HG03175 (cell line): ENCODE data around the gene UBXN4.
"Not testable (repeated sequence)": the region's sequence is repeated elsewhere in the genome, so short reads cannot be mapped to it uniquely, and the experiment has no call there.

Source experiments
- ATAC-seq: cut with Tn5 transposase; IDR thresholded peaks from one replicate; pipeline ENCODE4 v1.9.1; 2021; ENCODE audit warnings: mild to moderate bottlenecking, moderate library complexity; ENCODE audit not compliant: unreplicated experiment

UBXN4 gene

DNA sequence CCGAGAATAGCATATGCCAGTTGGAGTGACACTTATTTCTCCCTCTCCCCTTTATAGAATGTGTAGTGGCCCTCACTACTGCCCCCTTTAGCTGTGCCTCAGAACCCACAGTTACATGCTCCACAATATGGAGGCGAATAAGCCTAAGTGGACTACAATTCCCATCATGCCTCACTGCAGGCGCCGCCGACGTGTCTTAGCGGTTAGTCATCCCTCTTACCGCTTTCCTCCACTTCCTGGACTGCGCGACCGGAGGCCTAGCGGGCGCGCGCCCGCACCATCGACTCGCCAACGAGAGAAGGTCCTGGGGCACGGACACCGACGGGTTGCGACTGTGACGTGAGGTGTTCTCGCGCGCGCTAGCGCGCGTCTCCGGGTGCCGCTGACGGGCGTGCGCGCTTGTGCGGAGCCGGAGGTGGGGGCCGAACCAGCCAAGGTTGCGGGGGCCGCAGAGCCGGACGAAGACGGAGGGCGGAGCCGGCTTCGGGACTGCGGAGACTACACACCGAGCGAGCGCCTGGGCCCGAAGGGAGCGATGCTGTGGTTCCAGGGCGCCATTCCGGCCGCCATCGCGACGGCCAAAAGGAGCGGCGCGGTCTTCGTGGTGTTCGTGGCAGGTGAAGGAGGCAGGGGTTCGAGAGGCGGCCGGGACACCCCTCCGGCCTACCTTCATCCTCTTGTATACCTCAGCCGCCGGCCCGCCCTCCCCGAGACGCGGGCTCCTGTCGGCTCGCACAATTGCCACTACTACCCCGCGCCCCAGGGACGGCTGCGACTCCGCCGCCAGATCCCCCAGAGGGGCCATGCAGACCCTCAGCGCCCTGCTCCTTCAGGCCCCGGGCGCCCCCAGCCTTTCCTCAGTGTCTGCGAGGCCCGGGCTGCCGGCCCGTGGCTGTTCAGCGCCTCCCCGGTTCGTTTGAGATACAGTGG is at the start of gene UBXN4:
UBXN4 (plus strand) TSS at position 461 of the 930 bp plus-strand sequence; CDS start at position 536, 75 bp downstream.
- peak; percentile 90 for ATAC-seq

DNA sequence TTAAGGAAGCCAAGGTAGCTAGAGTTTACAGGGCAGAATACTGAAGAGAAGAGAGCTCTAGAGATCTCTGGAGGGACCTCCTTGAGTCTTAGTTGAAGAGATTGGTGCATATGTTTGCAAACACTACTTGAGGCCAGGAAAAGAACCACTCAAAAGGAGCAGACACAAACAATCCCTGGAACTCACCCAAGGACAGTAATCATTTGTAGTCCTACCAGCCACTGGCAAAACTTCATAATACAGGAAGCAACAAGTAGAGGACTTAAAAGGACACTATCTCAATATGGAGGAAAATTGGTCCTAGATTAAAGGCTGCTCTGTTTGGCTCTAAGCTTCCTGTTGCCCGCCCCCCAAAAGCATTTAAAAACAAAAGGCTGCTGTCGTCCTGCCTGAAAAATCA is 46.9 kb upstream of the UBXN4 start:
- ATAC-seq = no peak

DNA sequence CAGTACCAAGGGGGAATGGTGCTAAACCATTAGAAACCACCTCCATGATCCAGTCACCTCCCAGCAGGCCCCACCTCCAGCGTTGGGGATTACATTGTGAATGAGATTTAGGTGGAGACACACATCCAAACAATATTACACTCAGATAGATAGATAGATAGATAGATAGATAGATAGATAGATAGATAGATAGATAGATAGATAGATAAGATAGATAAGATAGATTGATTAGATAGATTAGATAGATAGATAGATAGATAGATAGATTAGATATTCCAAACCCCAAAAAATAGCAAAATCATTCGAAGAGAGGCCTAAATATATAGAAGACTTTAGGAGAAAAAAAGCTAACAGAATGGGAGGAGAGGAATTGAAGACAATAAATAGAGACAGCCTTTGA is 42.8 kb upstream of the UBXN4 start:
- no peak for ATAC-seq

DNA sequence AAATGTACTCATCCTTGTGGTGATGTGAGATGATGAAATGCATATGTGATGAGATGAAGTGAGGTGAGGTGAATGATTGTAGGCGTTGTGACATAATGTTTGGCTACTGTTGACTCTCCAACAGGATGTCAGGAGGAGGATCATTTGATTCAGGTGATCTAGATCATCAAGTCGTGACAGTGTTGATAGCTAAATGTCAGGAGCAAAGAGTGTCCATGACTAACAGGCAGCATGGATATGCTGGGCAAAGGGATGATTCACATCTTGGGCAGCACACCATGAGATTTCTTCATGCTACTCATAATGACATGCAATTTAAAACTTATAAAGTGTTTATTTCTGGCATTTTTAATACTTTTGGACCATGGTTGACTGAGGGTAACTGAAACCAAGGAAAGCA is 40.2 kb upstream of the UBXN4 start:
- ATAC-seq = no peak

DNA sequence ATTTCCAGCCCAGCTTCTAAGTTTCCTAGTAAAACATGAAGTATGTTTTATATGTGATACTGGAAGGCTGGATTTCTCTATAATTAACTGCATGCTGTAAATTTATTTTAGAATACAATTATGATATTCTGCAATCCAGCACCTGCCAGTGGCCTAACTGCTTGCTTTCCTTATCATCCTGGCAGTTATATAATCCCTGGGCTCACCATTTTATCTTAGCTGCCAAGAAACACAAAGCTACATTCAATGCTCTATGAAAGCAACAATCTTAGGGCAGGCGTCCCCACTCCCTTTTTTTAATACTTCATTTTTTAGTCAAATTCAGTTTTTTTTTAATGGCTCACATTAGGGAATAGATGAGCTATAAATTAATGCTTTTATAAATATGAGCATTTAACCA is 38.4 kb upstream of the UBXN4 start:
- no peak for ATAC-seq

DNA sequence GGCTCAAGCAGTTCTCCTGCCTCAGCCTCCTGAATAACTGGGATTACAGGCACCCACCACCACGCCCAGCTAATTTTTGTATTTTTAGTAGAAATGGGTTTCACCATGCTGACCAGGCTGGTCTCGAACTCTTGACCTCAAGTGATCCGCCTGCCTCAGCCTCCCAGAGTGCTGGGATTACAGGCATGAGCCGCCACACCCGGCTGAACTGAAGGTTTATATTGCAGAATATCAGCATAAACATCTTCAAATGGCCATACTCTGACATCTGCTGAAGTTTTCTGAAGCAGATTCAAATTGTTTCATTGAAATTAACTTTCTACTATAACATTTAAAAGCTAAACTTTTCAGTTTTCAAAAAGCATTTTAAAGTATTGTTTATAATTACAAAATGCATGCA is 37.6 kb upstream of the UBXN4 start:
- ATAC-seq = not testable (repeated sequence)

- no peak for ATAC-seq
Measured at GRCh38 chr2:135708159-135708558, 33.5 kb upstream of the UBXN4 start.

DNA sequence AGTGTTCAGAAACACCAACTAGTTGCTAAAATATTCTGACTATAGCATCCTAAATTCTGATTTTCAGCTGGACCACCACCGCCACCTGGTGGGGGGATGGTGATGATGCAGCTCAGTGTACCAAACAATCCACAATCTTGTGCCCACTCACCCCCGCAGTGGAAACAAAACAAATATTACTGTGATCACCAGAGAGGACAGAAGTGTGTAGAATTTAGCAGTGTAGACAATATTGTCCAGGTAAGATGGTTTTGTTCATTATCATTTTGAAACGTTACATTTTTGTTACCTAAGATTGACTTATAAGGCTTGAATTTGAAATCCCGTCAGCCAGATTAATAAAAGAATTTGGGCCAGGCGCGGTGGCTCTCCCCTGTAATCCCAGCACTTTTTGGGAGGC is 31.7 kb upstream of the UBXN4 start:
- no peak for ATAC-seq

DNA sequence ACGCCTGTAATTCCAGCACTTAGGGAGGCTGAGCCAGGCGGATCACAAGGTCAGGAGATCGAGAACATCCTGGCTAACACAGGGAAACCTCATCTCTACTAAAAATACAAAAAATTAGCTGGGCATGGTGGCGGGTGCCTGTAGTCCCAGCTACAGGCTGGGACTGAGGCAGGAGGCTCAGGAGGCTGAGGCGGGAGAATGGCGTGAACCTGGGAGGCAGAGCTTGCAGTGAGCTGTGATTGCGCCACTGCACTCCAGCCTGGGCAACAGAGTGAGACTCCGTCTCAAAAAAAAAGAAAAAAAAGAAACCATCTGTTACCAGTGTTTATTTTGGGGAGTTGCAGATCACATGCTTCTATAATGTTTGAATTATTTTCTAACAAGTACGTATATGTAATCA is 26.6 kb upstream of the UBXN4 start:
- ATAC-seq = not testable (repeated sequence)

- no peak for ATAC-seq
Measured at GRCh38 chr2:135728064-135728743, 13.5 kb upstream of the UBXN4 start.

DNA sequence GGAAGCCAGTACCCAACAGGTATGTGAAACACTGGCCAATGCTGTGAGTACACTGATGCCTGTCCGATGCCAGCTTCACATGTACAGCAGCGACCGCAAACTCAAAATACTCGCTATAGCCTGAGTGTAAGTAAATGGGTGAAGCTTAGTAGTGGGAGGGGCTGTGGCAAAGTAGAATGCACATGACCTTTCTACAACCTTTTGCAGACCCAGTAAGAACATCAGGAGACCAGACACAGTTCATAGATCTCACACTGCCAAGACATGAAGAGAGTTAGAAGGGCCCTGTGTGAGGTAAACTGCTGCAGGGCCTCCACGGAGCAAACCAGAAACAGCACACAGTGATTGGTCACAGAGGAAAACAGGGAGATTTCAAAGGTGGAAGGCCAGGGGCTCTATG is 9.1 kb upstream of the UBXN4 start:
- no peak for ATAC-seq

DNA sequence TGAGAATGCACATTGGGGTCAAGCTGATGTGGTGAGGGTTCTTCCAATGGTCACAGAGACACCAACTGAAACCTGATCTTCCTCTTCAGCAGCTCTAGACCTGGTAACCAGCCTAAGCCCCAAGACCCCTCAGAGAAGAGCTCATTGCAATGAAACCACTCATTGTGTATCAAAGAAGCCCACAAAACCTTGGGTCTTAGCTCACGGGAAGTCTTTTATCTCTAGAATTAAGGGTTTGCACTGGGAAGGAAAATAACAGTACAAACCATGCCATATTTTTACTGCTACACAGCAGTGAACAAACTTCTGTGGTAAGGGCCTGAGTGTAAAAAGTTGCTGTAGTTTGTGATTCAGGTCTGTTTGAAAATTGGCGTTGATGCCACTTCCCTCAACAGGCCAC is 8.6 kb upstream of the UBXN4 start:
- no peak for ATAC-seq

- no peak for ATAC-seq
Measured at GRCh38 chr2:135736546-135736945, 5.1 kb upstream of the UBXN4 start.

DNA sequence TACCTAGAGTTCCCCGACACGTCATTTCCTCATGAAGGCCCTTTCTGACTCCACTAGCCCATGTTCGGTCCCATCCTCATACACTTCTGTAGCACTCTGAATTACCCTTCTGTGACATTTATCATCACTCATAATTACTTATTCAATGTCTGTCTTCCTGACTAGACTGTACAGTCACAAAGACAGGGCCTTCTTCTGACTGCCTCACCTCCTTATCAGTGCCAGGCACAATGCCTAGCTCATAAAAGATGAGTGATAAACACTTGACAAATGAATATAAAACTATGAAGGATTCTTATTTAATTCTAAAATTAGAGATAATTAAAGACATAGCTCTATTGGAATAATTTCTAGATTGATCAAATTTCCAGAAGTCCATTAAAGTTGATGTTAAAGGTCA is 1.4 kb upstream of the UBXN4 start:
- no peak for ATAC-seq

- no peak for ATAC-seq
Measured at GRCh38 chr2:135741043-135741394, 636 bp upstream of the UBXN4 start.

DNA sequence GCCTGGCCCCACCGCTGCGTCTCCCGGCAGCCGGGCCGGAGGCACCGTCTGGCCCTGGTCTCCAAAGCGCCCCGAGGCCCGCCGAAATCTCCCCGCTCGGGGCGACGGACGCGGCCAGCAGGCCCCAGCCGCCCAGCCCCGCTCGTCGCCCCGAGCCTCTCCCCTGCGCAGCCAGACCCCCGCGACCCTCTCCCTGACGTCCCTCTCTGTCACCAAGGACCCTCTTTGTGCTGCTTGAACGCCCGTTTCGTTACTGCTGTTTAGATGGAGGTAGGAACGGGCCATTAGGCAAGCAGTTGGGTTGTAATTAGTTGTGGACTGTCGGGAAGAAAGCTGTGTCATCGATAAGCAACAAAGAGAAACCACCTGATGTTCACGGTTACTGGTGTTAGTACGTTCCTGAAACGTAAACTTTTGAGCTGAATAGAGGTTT is 686 bp downstream of the UBXN4 start:
- ATAC-seq = peak; percentile 18

DNA sequence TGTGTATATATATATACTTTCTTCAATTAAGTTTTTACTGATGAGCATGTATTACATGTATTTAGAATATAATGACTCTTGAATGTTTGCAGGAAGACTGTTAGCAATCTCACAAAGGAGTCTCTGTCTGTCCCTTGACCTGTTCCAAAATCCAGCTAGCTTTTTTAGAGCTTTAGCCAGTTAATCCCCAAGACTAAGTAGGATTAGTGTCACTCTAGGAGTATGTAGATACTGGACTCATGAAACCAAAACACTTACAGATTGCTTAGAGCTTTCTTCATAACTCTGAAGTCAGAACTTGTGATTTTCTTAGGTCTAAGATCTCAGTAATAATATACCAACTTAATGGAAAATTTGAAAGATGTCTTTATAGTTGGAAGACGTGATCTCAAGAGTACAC is 2.2 kb downstream of the UBXN4 start:
- ATAC-seq = no peak

GRCh38 chr2:135744760-135745314 is 3.2 kb downstream of the UBXN4 start:
- no peak for ATAC-seq

DNA sequence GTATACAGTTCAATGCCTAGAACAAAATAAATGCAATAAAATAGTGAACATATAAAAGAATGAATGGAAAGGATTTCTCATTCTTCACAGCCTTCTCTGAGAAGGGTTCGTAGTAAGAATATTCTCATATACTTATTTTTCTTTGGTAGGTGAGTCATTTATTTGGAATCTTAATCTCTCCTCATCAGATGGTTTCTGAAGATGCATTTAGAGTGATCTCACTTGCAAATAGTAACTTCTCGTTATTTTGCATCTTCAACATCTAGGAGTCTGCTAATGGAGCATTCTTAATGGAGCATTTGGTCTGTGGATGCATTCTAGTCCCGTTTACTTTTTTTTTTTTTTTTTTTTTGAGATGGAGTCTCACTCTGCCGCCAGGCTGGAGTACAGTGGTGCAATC is 3.9 kb downstream of the UBXN4 start:
- no peak for ATAC-seq

DNA sequence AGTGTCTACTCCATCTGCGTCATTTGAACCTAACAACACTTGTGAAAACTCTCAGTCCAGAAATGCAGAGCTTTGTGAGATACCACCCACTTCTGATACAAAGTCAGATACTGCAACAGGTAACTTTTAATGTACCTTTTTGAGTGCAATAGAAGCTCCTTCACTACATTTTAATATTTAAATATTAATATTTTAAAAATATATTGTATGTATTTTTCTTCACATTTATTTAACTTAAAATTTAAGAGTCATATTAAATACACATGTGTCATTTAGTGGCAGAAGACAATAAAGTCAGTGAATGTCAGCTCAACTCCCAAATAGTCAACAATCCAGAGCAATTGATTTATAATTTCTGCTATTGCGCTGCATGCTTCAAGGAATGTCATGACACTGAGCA is 13.9 kb downstream of the UBXN4 start:
- no peak for ATAC-seq

DNA sequence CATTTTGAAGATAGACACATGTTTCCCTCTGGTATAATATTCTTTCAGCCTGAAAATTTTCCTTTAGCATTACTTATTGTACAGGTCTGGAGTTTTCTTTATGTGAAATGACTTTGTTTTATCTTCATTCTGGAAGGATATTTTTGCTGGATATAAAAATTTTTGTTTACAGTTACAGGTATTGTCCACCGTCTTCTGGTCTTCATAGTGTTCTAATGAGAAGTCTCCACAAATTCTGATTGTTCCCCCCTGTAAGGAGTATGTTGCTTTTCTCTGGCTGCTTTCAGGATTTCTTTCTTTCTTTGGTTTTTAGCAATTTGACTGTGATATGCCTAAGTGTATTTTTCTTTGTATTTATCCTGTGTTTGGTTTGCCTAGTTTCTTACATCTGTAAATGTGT is 15.0 kb downstream of the UBXN4 start:
- ATAC-seq = no peak

- ATAC-seq = no peak
Measured at GRCh38 chr2:135762022-135762421, 20.4 kb downstream of the UBXN4 start.
